ENCODE measurements around the gene MICB.

MICB gene

DNA sequence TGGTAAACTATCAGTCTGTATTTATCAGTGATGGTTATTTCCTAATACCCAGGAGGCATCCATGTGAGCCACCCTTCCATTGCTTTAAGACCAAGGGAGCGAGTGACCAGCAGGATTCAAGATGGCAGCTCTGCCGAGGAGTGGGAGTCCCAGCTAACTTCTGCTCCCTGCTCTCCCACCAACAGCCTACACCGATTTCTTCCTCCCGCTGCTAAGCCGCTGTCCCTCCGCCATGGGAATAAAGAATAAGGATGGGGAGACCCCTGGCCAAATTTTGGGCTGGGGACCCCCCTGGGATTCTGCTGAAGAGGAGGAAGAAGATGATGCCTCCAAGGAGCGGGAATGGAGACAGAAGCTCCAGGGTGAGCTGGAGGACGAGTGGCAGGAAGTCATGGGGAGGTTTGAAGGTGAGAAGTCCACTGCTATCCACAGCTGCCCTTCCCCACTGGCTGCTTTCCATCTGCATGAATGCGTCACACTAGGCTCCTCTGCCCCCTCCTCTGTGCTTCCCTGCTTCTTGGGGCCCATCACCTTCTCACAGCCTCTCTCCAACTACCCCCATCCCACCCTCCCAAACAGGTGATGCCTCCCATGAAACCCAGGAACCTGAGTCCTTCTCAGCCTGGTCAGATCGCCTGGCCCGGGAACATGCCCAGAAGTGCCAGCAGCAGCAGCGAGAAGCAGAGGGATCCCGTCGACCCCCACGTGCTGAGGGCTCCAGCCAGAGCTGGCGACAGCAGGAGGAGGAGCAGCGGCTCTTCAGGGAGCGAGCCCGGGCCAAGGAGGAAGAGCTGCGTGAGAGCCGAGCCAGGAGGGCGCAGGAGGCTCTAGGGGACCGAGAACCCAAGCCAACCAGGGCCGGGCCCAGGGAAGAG lies 59.7 kb downstream of the MICB start:
- in situ Hi-C loops (cut with HindIII; ENCODE audit: low sequenced_read_pairs), result no loop called here
- no peak overlapping the region for H3K4me3 ChIP-seq (ENCODE audit: low read depth, low read length)
- no peak for DNase-seq (ENCODE audit: low read depth)
- TF ChIP-seq CTCF (IDR thresholded peaks at IDR 0.05; ENCODE audit: low read depth, low read length, missing control alignments), result no peak

DNA sequence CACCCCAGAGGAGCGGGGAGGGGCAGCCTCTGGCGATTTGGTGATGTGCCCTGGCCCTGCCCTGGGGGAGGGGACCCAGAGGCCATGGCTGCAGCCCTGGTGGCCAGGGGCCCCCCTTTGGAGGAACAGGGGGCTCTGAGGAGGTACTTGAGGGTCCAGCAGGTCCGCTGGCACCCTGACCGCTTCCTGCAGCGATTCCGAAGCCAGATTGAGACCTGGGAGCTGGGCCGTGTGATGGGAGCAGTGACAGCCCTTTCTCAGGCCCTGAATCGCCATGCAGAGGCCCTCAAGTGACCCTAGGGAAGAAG lies 60.3 kb downstream of the MICB start:
- in situ Hi-C loops (cut with HindIII; ENCODE audit: low sequenced_read_pairs), result no loop called here

GRCh38 chr6:31558631-31559500 lies 60.9 kb downstream of the MICB start:
- TF ChIP-seq CTCF (IDR thresholded peaks at IDR 0.05; ENCODE audit: low read depth, low read length, missing control alignments), result no peak
- in situ Hi-C loops (cut with HindIII; ENCODE audit: low sequenced_read_pairs), result no loop called here
- H3K4me3 ChIP-seq (ENCODE audit: low read depth, low read length), result no peak overlapping the region
- no peak for DNase-seq (ENCODE audit: low read depth)

More for the DNA sequence above, 60.3 kb downstream of the MICB start:
- H3K4me3 ChIP-seq (ENCODE audit: low read depth, low read length), result no peak overlapping the region
- TF ChIP-seq CTCF (IDR thresholded peaks at IDR 0.05; ENCODE audit: low read depth, low read length, missing control alignments), result no peak
- no peak for DNase-seq (ENCODE audit: low read depth)

GRCh38 chr6:31559606-31559957 lies 61.6 kb downstream of the MICB start:
- no peak overlapping the region for H3K4me3 ChIP-seq (ENCODE audit: low read depth, low read length)
- no peak for TF ChIP-seq CTCF (IDR thresholded peaks at IDR 0.05; ENCODE audit: low read depth, low read length, missing control alignments)
- DNase-seq (ENCODE audit: low read depth), result no peak
- in situ Hi-C loops (cut with HindIII; ENCODE audit: low sequenced_read_pairs), result no loop called here

DNA sequence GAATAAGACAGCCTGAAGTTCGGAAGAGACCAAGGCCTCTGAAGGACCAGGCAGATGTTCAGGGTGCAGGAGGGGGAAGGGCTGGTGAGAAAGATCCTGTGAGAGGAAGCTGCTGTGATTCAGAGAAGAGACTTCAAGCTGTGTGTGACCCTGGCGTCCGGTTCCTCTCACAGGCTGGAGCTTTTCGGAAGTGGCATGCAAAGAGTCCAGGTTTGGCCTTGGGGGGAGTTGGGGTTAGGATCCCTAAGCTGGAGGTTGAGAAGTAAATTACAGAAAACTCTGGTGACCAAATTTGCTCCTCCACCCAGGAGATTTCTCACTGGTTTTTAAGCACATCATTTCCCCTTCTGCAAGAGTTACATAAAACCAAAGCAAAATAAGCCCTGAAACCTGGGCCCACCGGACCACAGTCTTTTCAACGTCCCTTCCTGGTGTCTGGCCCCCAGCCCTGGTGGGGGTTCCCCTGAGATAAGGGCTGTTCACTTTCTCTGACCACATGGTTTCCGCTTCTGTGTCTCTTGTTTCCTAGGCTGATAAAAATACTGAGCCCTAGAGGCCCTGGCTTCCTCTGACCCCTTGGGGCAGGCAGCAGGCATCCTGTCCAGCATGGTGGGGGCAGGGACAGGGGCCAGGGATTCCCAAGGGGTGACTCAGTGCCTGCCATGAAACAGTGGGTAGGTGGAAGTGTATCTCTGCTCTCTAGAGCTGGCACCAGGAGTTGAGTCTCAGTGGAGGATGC lies 62.2 kb downstream of the MICB start:
- no peak for TF ChIP-seq CTCF (IDR thresholded peaks at IDR 0.05; ENCODE audit: low read depth, low read length, missing control alignments)
- no peak overlapping the region for H3K4me3 ChIP-seq (ENCODE audit: low read depth, low read length)

GRCh38 chr6:31560697-31561058 lies 62.7 kb downstream of the MICB start:
- no peak for DNase-seq (ENCODE audit: low read depth)
- in situ Hi-C loops (cut with HindIII; ENCODE audit: low sequenced_read_pairs), result no loop called here
- TF ChIP-seq CTCF (IDR thresholded peaks at IDR 0.05; ENCODE audit: low read depth, low read length, missing control alignments), result no peak
- H3K4me3 ChIP-seq (ENCODE audit: low read depth, low read length), result no peak overlapping the region

More for the DNA sequence above, 62.2 kb downstream of the MICB start:
- DNase-seq (ENCODE audit: low read depth), result no peak
- in situ Hi-C loops (cut with HindIII; ENCODE audit: low sequenced_read_pairs), result no loop called here
